Mesothelial cell of epicardium (in vitro differentiated cells): ENCODE measurements around the gene ZNF273. TPM values are rescaled to one million over a fixed set of nuclear protein-coding genes. Genes with fewer than 3 reads are reported as not detected.

Source experiments
- DNase-seq, 2 experiments: peaks; one replicate each; pipeline ENCODE4 v3.0.0; 2021; ENCODE audit warnings: low spot score in 2 of 2; ENCODE audit not compliant: unreplicated experiment in 2 of 2
- H3K27ac Mint-ChIP-seq: 2 replicates; pipeline ENCODE4 v1.8.0; 2021; ENCODE audit warnings: mixed read lengths
- H3K27me3 Mint-ChIP-seq: 2 replicates; pipeline ENCODE4 v1.8.0; 2021; ENCODE audit warnings: low read depth, mixed read lengths
- H3K36me3 Mint-ChIP-seq: 2 replicates; pipeline ENCODE4 v1.8.0; 2021; ENCODE audit warnings: mixed read lengths
- H3K4me1 Mint-ChIP-seq: 2 replicates; pipeline ENCODE4 v1.8.0; 2021; ENCODE audit warnings: mixed read lengths
- H3K4me3 Mint-ChIP-seq: 2 replicates; pipeline ENCODE4 v1.8.0; 2021; ENCODE audit warnings: mild to moderate bottlenecking, moderate library complexity, mixed read lengths
- H3K9me3 Mint-ChIP-seq: 2 replicates; pipeline ENCODE4 v1.8.0; 2021; ENCODE audit warnings: mixed read lengths
- total RNA-seq: library from RNA; stranded (reverse); gene quantifications from 3 replicates; pipeline ENCODE4 v1.2.1, GENCODE V29; 2021
- TF ChIP-seq, protein P1 (sequence below): fragments of 200-600 bp; sonication (generic); IDR thresholded peaks from one replicate; pipeline ENCODE4 v1.5.0; 2021; ENCODE audit warnings: antibody characterized with exemption; ENCODE audit not compliant: unreplicated experiment

ZNF273 gene
- total RNA-seq, 1 donor from 2014 or later: 7.3 TPM

DNA sequence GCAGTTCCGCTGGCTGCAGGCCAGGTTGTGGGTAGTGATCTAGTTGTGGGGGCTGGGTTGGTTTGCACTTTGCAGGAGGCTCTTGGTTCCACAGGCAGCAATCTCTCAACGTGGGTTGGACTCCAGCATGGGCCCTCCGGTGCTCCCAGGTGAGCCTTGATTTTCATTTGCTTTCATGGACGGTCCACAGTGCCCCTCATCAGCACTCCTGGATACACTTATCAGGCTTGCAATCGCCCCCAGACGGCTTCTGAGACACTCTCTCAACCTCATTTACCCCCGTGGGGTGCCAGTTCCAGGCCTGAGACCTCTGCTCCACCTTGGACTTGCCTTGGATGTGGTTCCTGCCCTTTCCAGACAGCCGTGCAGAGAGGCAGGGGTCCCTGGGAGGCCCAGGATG lies 31.3 kb upstream of the ZNF273 start:
- Mint-ChIP-seq H3K27me3 (no peaks in the 10 kb centered on the region), H3K4me3 (no peak overlapping the region), H3K27ac (no peak overlapping the region), H3K36me3 (no peaks in the 10 kb centered on the region), H3K4me1 (no peaks in the 10 kb centered on the region), H3K9me3 (peaks cover 49% of the 10 kb centered on the region)
- DNase-seq: no peak
- TF ChIP-seq, protein P1, sequence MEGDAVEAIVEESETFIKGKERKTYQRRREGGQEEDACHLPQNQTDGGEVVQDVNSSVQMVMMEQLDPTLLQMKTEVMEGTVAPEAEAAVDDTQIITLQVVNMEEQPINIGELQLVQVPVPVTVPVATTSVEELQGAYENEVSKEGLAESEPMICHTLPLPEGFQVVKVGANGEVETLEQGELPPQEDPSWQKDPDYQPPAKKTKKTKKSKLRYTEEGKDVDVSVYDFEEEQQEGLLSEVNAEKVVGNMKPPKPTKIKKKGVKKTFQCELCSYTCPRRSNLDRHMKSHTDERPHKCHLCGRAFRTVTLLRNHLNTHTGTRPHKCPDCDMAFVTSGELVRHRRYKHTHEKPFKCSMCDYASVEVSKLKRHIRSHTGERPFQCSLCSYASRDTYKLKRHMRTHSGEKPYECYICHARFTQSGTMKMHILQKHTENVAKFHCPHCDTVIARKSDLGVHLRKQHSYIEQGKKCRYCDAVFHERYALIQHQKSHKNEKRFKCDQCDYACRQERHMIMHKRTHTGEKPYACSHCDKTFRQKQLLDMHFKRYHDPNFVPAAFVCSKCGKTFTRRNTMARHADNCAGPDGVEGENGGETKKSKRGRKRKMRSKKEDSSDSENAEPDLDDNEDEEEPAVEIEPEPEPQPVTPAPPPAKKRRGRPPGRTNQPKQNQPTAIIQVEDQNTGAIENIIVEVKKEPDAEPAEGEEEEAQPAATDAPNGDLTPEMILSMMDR: no peak

DNA sequence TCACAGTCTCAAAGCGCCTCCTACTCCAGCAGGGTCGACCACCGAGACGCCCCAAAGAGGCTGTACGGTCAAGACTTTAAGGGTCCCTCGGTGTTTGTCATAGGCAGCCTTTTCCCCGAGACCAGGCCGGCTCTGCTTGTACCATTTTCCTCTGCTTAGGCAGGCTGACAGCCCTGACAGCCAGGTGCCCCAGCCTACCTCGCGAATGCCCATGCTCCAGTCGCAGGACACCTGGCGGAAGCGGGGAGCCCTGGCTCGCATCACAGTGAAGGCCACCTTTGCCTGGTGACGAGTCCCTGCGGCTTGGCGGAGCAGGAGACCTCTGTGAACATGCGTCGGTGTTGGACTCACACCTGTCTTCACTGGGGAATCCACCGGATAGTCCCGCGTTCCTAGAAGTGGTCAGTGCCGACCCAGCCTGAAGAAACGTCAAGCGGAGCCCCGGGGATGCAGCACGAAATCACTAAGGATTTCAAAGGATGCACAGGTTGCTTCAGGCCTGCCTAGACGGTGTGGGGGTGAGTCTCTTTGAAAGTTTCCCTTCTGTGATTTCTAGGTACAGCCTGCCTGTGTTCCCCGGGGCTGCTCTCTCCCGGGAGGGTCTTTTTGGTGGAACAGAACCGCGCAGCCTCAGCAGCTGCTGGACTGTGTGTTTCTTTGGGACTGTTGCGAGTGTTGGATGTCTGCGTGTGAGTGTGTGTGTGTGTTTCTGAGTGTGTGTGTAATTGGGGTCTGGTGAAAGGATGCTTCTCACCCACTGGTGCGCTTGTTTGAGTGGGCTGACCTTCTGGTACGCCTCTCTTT lies 30.5 kb upstream of the ZNF273 start:
- Mint-ChIP-seq H3K27ac (no peak overlapping the region), H3K4me3 (no peak overlapping the region), H3K9me3 (peaks cover 46% of the 10 kb centered on the region), H3K36me3 (no peaks in the 10 kb centered on the region), H3K4me1 (no peaks in the 10 kb centered on the region), H3K27me3 (no peaks in the 10 kb centered on the region)
- TF ChIP-seq, protein P1: no peak
- no peak for DNase-seq

DNA sequence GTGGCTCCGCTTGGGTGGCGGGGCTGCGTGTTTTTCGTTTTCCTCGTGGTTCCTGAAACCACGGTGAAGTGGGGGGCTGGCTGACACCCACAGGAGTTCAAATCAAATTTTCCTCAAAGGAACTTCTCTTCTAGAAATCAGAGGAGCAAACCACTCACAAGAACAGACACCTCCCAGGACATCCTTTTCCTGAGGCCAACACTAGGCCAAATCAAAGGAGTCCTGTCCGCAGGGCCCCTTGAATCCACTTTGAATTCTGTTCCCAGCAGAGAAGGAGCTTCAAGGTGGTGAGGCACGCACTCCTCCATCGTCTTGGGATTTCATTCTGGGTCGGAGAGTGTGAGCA lies 29.9 kb upstream of the ZNF273 start:
- Mint-ChIP-seq H3K4me3 (no peak overlapping the region), H3K9me3 (peaks cover 42% of the 10 kb centered on the region), H3K27me3 (no peaks in the 10 kb centered on the region), H3K36me3 (no peaks in the 10 kb centered on the region), H3K4me1 (no peaks in the 10 kb centered on the region), H3K27ac (no peak overlapping the region)
- no peak for DNase-seq
- TF ChIP-seq, protein P1: no peak

DNA sequence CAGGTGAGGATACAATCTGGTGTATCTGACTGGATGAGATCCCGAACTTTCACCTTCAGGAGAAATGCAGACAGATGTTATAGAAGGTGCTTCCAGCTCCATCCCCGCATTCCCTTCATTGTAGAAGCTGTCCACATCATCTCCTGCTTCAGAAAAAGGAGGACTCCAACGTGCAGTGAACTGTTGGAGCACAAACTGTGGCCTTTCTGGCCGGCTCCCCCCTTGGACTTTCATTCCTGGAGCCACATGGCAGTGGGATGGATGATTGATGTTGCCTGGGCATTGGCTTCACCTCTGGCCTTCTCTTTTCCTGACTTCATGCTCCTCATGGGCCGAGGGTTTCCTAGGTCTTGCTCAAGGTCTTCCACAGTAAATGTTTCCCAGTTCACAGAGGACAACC lies 29.6 kb upstream of the ZNF273 start:
- Mint-ChIP-seq H3K4me1 (no peaks in the 10 kb centered on the region), H3K27ac (no peak overlapping the region), H3K4me3 (no peak overlapping the region), H3K36me3 (no peaks in the 10 kb centered on the region), H3K27me3 (no peaks in the 10 kb centered on the region), H3K9me3 (peaks cover 39% of the 10 kb centered on the region)
- DNase-seq: no peak
- TF ChIP-seq, protein P1: no peak

DNA sequence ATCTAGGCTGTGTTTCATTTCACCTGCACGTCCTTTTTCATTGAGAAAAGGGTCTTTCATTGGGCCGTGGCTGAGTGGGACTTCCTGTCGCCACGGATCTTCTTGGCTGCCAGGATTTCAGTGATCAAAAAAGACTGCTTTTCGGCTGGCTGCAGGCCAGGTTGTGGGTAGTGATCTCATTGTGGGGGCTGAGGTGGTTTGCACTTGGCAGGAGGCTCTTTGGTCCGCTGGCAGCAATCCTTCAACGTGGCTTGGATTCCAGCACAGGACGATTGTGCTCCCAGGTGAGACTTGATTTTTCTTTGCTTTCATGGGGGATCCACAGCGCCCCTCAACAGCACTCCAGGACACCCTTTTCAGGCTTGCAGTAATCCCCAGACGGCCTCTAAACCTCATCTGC lies 29.0 kb upstream of the ZNF273 start:
- H3K4me3 Mint-ChIP-seq: no peak overlapping the region

More for the DNA sequence above, 29.0 kb upstream of the ZNF273 start:
- Mint-ChIP-seq H3K27me3 (no peaks in the 10 kb centered on the region), H3K9me3 (peaks cover 44% of the 10 kb centered on the region), H3K4me1 (no peaks in the 10 kb centered on the region), H3K27ac (no peak overlapping the region), H3K36me3 (no peaks in the 10 kb centered on the region)
- TF ChIP-seq, protein P1: no peak
- no peak for DNase-seq
